Fibroblast of lung (primary cell): ENCODE measurements around the gene HERC6. TPM values are rescaled to one million over a fixed set of nuclear protein-coding genes. Genes with fewer than 3 reads are reported as not detected.

Experiments
- DNase-seq, 2 donors: peaks; one replicate each; pipeline versions ENCODE4 v3.0.0 to v3.0.0-alpha.2; 2010; ENCODE audit warnings: low read depth in 2 of 2
- H2AFZ ChIP-seq: 2 replicates; pipeline ENCODE4 v1.5.1; 2012; ENCODE audit warnings: low read length, control low read depth, inconsistent platforms
- H3K27ac ChIP-seq: 2 replicates; pipeline ENCODE4 v1.5.1; 2011; ENCODE audit warnings: low read length, control low read depth; ENCODE audit not compliant: insufficient read depth
- H3K27me3 ChIP-seq: 2 replicates; pipeline ENCODE4 v1.5.1; 2011; ENCODE audit warnings: mild to moderate bottlenecking, low read length; ENCODE audit not compliant: control insufficient read depth, insufficient read depth
- H3K36me3 ChIP-seq: 2 replicates; pipeline ENCODE4 v1.5.1; 2011; ENCODE audit warnings: low read length; ENCODE audit not compliant: control insufficient read depth, insufficient read depth
- H3K4me1 ChIP-seq: 2 replicates; pipeline ENCODE4 v1.5.1; 2011; ENCODE audit warnings: low read length; ENCODE audit not compliant: control insufficient read depth, insufficient read depth; ENCODE audit errors: extremely low read depth
- H3K4me2 ChIP-seq: 2 replicates; pipeline ENCODE4 v1.5.1; 2011; ENCODE audit warnings: low read length, control low read depth; ENCODE audit not compliant: insufficient read depth; ENCODE audit errors: extremely low read depth
- H3K4me3 ChIP-seq, 4 experiments: fragments of 200-600 bp in 1 of 4; sonication (generic) in 1 of 4; replicated peaks in 1 of 4; 2 replicates each; pipeline ENCODE4 v1.5.1; 2011 to 2016; ENCODE audit warnings: low read length in 4 of 4, low read depth in 3 of 4, mild to moderate bottlenecking in 3 of 4, control low read depth in 2 of 4, inconsistent platforms in 1 of 4, mixed read lengths in 1 of 4; ENCODE audit not compliant: insufficient read depth in 1 of 4; ENCODE audit errors: control extremely low read depth in 1 of 4
- H3K79me2 ChIP-seq: 2 replicates; pipeline ENCODE4 v1.5.1; 2012; ENCODE audit warnings: mild to moderate bottlenecking, low read length, inconsistent platforms; ENCODE audit not compliant: control insufficient read depth, insufficient read depth
- H3K9ac ChIP-seq: 2 replicates; pipeline ENCODE4 v1.5.1; 2011; ENCODE audit warnings: mild to moderate bottlenecking, low read length, control low read depth; ENCODE audit not compliant: insufficient read depth
- H3K9me3 ChIP-seq: 2 replicates; pipeline ENCODE4 v1.5.1; 2012; ENCODE audit warnings: low read depth, low read length; ENCODE audit not compliant: control insufficient read depth, insufficient read depth
- H4K20me1 ChIP-seq: 2 replicates; pipeline ENCODE4 v1.5.1; 2011; ENCODE audit warnings: low read length; ENCODE audit not compliant: control insufficient read depth, insufficient read depth; ENCODE audit errors: extremely low read depth
- EZH2 ChIP-seq: IDR thresholded peaks from 2 replicates; pipeline ENCODE4 v1.5.1; 2012; ENCODE audit warnings: low read length, control low read depth, mild to moderate bottlenecking; ENCODE audit errors: missing control alignments
- polyA minus RNA-seq: library from RNA; depleted of rRNA, polyadenylated mRNA; stranded (reverse); fragments of >200 nt; gene quantifications from 2 replicates; pipeline ENCODE4 v1.2.3, GENCODE V29; 2011; ENCODE audit warnings: low replicate concordance
- polyA plus RNA-seq, 2 donors: library from polyadenylated mRNA; depleted of rRNA in 1 of 2; stranded (reverse) in 1 of 2; unstranded in 1 of 2; fragments of >200 nt; gene quantifications; 2 replicates each; pipeline ENCODE4 v1.2.1, GENCODE V29; 2011 to 2012; ENCODE audit warnings: missing spikeins in 1 of 2
- total RNA-seq: library from RNA; depleted of rRNA; stranded (reverse); fragments of >200 nt; gene quantifications from 2 replicates; pipeline ENCODE4 v1.2.1, GENCODE V29; 2014
- TF ChIP-seq, protein P1 (sequence below), 2 donors: IDR thresholded peaks in 1 of 2; conservative IDR thresholded peaks in 1 of 2; 1 replicate in 1 of 2; 2 replicates in 1 of 2; pipeline ENCODE4 v1.5.1; 2011 to 2012; ENCODE audit warnings: low read length in 2 of 2, control low read depth in 1 of 2, inconsistent platforms in 1 of 2, low read depth in 1 of 2, mild to moderate bottlenecking in 1 of 2

HERC6 gene
- total RNA-seq: 8.5 and 12.9 TPM in 2 replicates
- 4.1 and 6.3 TPM in 2 replicates for polyA plus RNA-seq
- 4.7 and 5.3 TPM in 2 replicates for polyA plus RNA-seq (2012)
- polyA minus RNA-seq: 20.0 and 20.9 TPM in 2 replicates

DNA sequence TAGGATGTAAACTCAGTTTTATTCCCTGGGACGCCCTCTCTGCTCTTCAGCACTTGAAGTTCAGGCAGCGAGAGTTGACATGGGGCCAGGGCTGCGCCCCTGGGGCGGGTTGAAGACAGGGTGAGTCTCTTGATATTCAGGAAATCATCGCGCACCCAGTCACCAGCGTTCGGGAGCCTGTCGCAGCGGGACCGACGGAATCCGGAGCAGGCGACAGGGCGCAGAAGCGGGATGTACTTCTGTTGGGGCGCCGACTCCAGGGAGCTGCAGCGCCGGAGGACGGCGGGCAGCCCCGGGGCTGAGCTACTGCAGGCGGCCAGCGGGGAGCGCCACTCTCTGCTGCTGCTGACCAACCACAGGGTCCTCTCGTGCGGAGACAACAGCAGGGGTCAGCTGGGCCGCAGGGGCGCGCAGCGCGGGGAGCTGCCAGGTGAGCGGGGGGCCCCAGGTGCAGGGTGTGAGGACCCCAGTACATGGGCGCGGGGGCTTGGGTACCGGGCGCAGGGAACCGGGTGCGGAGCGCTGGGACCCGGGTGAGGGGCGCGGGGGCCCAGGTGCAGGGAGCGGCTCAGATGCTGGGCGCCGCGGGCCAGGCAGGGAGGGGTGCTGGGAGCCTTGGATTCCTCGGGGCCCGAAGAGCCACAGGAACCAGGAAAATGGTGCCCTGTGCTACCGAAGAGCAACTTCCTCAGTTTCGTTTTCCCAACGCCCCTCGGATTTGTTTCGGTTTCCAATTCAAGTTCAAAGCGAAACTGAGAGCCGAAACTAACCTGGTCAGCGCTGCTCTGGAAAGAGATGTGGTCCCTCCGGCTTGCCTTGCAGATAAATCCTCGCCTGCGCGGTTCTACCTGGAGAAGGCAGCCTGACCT is at the start of gene HERC6:
TSS of gene HERC6 (plus strand) at position 162 of the 869 bp plus-strand sequence. CDS start at position 232, 70 bp downstream.
- H3K4me1 ChIP-seq: no peaks in the 10 kb centered on the region

DNA sequence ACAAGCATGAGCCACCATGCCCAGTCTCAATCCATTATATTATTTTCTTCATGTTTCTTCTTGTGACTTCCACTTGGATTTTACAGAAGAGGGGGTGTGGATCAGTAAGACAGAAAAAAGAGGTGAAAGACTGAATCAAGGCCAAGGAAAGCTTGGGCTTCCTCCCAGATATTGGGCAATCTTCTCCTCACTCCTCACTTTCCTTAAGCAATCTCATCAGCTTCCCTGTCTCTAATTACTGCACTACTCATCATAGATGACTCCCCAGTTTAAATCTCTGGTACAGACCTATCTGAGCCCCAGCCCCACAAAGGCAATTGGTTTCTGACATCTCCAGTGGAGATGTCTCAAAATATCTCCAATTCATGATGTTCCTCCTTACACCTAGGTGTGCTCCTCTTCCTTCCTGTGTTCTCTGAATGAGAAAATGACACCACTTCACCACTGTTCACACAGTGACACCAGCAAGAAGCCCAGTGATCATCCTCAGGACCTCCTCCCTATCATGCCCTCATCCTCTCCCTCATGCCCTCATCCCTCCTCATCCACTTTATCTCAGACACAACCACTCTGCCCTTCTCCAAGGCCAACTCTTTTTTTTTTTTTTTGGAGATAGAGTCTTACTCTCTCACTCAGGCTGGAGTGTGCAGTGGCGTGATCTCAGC is 44.8 kb upstream of the HERC6 start:
- peak; percentile 23 to 87 for DNase-seq
- Histone ChIP-seq H3K9me3 (no peaks in the 10 kb centered on the region), H3K9ac (no peak overlapping the region), H3K36me3 (no peaks in the 10 kb centered on the region), H2AFZ (no peak overlapping the region), H3K4me3 (no peak overlapping the region), H3K27me3 (no peaks in the 10 kb centered on the region), H3K4me1 (peaks cover 2% of the 10 kb centered on the region), H4K20me1 (no peaks in the 10 kb centered on the region), H3K4me2 (no peak overlapping the region), H3K27ac (no peak overlapping the region), H3K79me2 (no peaks in the 10 kb centered on the region)
- TF ChIP-seq, protein P1, sequence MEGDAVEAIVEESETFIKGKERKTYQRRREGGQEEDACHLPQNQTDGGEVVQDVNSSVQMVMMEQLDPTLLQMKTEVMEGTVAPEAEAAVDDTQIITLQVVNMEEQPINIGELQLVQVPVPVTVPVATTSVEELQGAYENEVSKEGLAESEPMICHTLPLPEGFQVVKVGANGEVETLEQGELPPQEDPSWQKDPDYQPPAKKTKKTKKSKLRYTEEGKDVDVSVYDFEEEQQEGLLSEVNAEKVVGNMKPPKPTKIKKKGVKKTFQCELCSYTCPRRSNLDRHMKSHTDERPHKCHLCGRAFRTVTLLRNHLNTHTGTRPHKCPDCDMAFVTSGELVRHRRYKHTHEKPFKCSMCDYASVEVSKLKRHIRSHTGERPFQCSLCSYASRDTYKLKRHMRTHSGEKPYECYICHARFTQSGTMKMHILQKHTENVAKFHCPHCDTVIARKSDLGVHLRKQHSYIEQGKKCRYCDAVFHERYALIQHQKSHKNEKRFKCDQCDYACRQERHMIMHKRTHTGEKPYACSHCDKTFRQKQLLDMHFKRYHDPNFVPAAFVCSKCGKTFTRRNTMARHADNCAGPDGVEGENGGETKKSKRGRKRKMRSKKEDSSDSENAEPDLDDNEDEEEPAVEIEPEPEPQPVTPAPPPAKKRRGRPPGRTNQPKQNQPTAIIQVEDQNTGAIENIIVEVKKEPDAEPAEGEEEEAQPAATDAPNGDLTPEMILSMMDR (conservative IDR thresholded peaks at IDR 0.05 in 1 of 2, IDR thresholded peaks at IDR 0.05 in 1 of 2; ENCODE audit: low read depth in 1 of 2, low read length in 2 of 2): no peak
- TF ChIP-seq EZH2: no peak

More for the DNA sequence above, at the start of gene HERC6:
- Histone ChIP-seq H3K27me3 (no peaks in the 10 kb centered on the region), H2AFZ (peak within 1 kb of the TSS; percentile 88), H3K4me3 (peak within 1 kb of the TSS; percentile 78 to 98 (median 89)), H3K36me3 (no peaks in the 10 kb centered on the region), H4K20me1 (no peaks in the 10 kb centered on the region), H3K27ac (peak within 1 kb of the TSS; percentile 78), H3K79me2 (no peaks in the 10 kb centered on the region), H3K4me2 (peak within 1 kb of the TSS; percentile 80), H3K9ac (peak within 1 kb of the TSS; percentile 69), H3K9me3 (no peaks in the 10 kb centered on the region)
- peak; percentile 80 to 88 for DNase-seq
- TF ChIP-seq, protein P1 (conservative IDR thresholded peaks at IDR 0.05 in 1 of 2, IDR thresholded peaks at IDR 0.05 in 1 of 2; ENCODE audit: low read depth in 1 of 2, low read length in 2 of 2): peak; percentile 68 to 70
- TF ChIP-seq EZH2: no peak

DNA sequence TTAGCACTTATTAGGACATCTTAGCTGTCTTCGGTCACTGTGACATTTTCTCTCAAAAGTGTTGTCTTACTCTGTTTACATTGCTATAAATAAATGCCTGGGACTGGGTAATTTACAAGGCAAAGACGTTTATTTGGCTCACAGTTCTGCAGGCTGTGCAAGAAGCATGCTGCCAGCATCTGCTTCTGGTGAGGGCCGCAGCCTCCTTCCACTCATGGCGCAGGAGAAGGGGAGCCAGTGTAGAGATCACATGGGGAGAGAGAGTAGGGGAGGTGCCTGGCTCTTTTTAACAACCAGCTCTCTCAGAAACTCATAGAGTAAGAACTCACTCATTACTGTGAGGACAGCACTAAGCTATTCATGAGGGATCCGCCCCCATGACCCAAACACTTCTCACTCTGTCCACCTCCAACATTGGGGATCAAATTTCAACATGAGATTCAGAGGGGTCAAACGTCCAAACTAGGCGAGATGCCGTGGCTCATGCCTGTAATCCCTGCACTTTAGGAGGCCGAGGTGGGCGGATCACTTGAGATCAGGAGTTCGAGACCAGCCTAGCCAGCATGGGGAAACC is 43.5 kb upstream of the HERC6 start:
- Histone ChIP-seq H3K27ac (no peak overlapping the region), H3K4me2 (no peak overlapping the region), H3K4me1 (peaks cover 2% of the 10 kb centered on the region), H3K9me3 (no peaks in the 10 kb centered on the region), H2AFZ (no peak overlapping the region), H3K79me2 (no peaks in the 10 kb centered on the region), H3K9ac (no peak overlapping the region), H3K27me3 (no peaks in the 10 kb centered on the region), H3K36me3 (no peaks in the 10 kb centered on the region), H4K20me1 (no peaks in the 10 kb centered on the region), H3K4me3 (no peak overlapping the region)
- DNase-seq: peak; percentile 11 to 69
- TF ChIP-seq EZH2: no peak
- TF ChIP-seq, protein P1 (conservative IDR thresholded peaks at IDR 0.05 in 1 of 2, IDR thresholded peaks at IDR 0.05 in 1 of 2; ENCODE audit: low read depth in 1 of 2, low read length in 2 of 2): no peak
